Progenitor cell of endocrine pancreas (in vitro differentiated cells): Measurements from ENCODE around the gene HIGD1C. TPM values are rescaled to one million over a fixed set of nuclear protein-coding genes. Genes with fewer than 3 reads are reported as not detected.
"Not testable (repeated sequence)": the region's sequence is repeated elsewhere in the genome, so short reads cannot be mapped to it uniquely, and the experiment has no call there.

Experiments
- DNase-seq: peaks from one replicate; pipeline ENCODE4 v3.0.0; 2021; ENCODE audit warnings: low spot score; ENCODE audit not compliant: unreplicated experiment
- H3K27ac Mint-ChIP-seq: 2 replicates; pipeline ENCODE4 v1.8.0; 2021; ENCODE audit warnings: mild to moderate bottlenecking, moderate library complexity, mixed read lengths
- H3K27me3 Mint-ChIP-seq: 2 replicates; pipeline ENCODE4 v1.8.0; 2021; ENCODE audit warnings: mixed read lengths
- H3K36me3 Mint-ChIP-seq: 2 replicates; pipeline ENCODE4 v1.8.0; 2022; ENCODE audit warnings: mixed read lengths; ENCODE audit not compliant: insufficient read depth
- H3K4me1 Mint-ChIP-seq: 2 replicates; pipeline ENCODE4 v1.8.0; 2021; ENCODE audit warnings: low read depth, mixed read lengths
- H3K4me3 Mint-ChIP-seq: 2 replicates; pipeline ENCODE4 v1.8.0; 2021; ENCODE audit warnings: low read depth, mild to moderate bottlenecking, moderate library complexity, mixed read lengths
- H3K9me3 Mint-ChIP-seq: 2 replicates; pipeline ENCODE4 v1.8.0; 2021; ENCODE audit warnings: low read depth, mixed read lengths
- CTCF ChIP-seq: fragments of 200-600 bp; sonication (generic); IDR thresholded peaks from one replicate; pipeline ENCODE4 v1.5.0; 2021; ENCODE audit warnings: antibody characterized with exemption, mild to moderate bottlenecking; ENCODE audit not compliant: unreplicated experiment
- total RNA-seq: library from RNA; stranded (reverse); gene quantifications from 2 replicates; pipeline ENCODE4 v1.2.1, GENCODE V29; 2021

Gene HIGD1C
- total RNA-seq, 1 donor from 2014 or later = not detected

GRCh38 chr12:50949801-50950302 lies 2.5 kb upstream of the HIGD1C start:
- Mint-ChIP-seq H3K27ac (no peak overlapping the region), H3K9me3 (no peaks in the 10 kb centered on the region), H3K4me3 (no peak overlapping the region), H3K36me3 (no peaks in the 10 kb centered on the region), H3K27me3 (no peaks in the 10 kb centered on the region), H3K4me1 (no peaks in the 10 kb centered on the region)
- no peak for TF ChIP-seq CTCF
- no peak for DNase-seq

DNA sequence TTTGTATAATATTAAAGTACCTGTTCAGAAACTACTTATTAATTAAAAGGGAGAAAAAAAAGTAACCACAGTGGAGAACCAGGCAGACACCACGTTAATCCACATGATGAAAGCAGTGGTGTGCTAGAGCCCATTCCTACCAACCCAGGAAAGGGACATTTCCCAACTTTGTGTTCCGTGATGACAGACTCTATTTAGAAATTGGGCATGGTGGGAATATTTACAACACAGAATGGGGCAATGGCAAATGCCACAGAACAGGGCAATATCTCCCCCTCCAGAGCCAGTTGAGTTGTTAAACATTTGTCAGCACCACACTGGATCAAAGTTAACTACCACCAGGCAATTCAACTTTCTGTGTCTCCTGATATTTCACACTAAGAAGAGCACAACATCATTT lies 1.2 kb upstream of the HIGD1C start:
- no peak for DNase-seq
- Mint-ChIP-seq H3K27me3 (no peaks in the 10 kb centered on the region), H3K4me1 (no peaks in the 10 kb centered on the region), H3K9me3 (no peaks in the 10 kb centered on the region), H3K27ac (no peak overlapping the region), H3K36me3 (no peaks in the 10 kb centered on the region), H3K4me3 (no peak overlapping the region)
- no peak for TF ChIP-seq CTCF

DNA sequence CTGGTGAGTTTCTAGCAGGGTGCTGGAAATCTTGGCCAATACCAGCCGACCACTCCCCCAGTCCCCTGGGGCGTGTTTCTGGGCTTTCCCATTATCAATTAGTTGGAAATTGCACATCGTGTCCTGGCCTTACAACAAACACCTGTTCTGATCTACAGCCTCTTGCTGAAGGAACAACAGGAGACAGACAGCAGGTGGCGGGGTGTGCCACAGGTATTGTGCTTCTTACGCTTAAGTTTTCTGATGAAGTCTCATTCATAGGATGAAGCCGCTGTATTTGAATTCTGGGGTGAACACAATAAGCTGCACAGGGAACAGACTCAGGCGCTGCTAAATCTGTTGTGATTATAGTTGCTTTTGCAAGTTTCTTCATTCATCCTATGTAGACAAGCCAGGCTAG lies 703 bp downstream of the HIGD1C start:
- Mint-ChIP-seq H3K36me3 (no peaks in the 10 kb centered on the region), H3K4me3 (no peak overlapping the region), H3K9me3 (no peaks in the 10 kb centered on the region), H3K27me3 (no peaks in the 10 kb centered on the region), H3K27ac (no peak overlapping the region), H3K4me1 (no peaks in the 10 kb centered on the region)
- DNase-seq = no peak
- TF ChIP-seq CTCF = no peak

GRCh38 chr12:50954789-50955188 lies 2.4 kb downstream of the HIGD1C start:
- H3K27me3 Mint-ChIP-seq, H3K4me1 Mint-ChIP-seq, DNase-seq, H3K4me3 Mint-ChIP-seq, H3K9me3 Mint-ChIP-seq, H3K36me3 Mint-ChIP-seq, H3K27ac Mint-ChIP-seq: not testable (repeated sequence)

GRCh38 chr12:50955288-50955687 lies 2.9 kb downstream of the HIGD1C start:
- peaks cover 3% of the 10 kb centered on the region for H3K4me1 Mint-ChIP-seq

More at GRCh38 chr12:50955288-50955687, 2.9 kb downstream of the HIGD1C start:
- DNase-seq = no peak
- H3K9me3 Mint-ChIP-seq = no peaks in the 10 kb centered on the region
- TF ChIP-seq CTCF = no peak
- H3K4me3 Mint-ChIP-seq = no peak overlapping the region
- no peaks in the 10 kb centered on the region for H3K36me3 Mint-ChIP-seq
- H3K27me3 Mint-ChIP-seq = no peaks in the 10 kb centered on the region
- H3K27ac Mint-ChIP-seq = no peak overlapping the region
